H1 (cell line): ENCODE results near the gene HOXD10. TPM values are rescaled to one million over a fixed set of nuclear protein-coding genes. Genes with fewer than 3 reads are reported as not detected.

Experiments used
- CTCF ChIA-PET: fragments of 300-600 bp; sonication (Branson Sonifier 250); formaldehyde crosslinking; loops from one replicate; lab custom pipeline; 2021; ENCODE audit not compliant: partially characterized antibody; lab: Charles Lee
- POLR2A ChIA-PET: fragments of 300-600 bp; sonication (Branson Sonifier 250); formaldehyde crosslinking; loops from one replicate; lab custom pipeline; 2021; ENCODE audit warnings: inconsistent platforms; ENCODE audit not compliant: partially characterized antibody; lab: Charles Lee
- DNase-seq, 2 experiments: peaks; one replicate each; pipeline versions ENCODE4 v3.0.0 to v3.0.0-alpha.2; 2010 to 2022; ENCODE audit warnings: low spot score in 2 of 2, low read depth in 1 of 2, mixed read lengths in 1 of 2
- FAIRE-seq: peaks from 2 replicates; lab custom pipeline; 2011; peaks lifted over from hg19 to GRCh38; lab: Jason Lieb, UNC
- H2AFZ ChIP-seq: 2 replicates; pipeline ENCODE4 v1.8.1; 2012; ENCODE audit warnings: low read length, inconsistent platforms
- H2AK5ac ChIP-seq: 2 replicates; pipeline ENCODE4 v1.6.1; 2013; ENCODE audit warnings: low read depth, low read length
- H2BK120ac ChIP-seq: replicated peaks from 2 replicates; pipeline ENCODE3; 2013; ENCODE audit warnings: low read depth, low read length, inconsistent platforms
- H2BK12ac ChIP-seq: 2 replicates; pipeline ENCODE4 v1.6.1; 2013; ENCODE audit warnings: low read depth, low read length
- H2BK15ac ChIP-seq: 2 replicates; pipeline ENCODE4 v1.6.1; 2013; ENCODE audit warnings: low read length
- H2BK20ac ChIP-seq: 2 replicates; pipeline ENCODE4 v1.6.1; 2013; ENCODE audit warnings: low read length
- H2BK5ac ChIP-seq: 2 replicates; pipeline ENCODE4 v1.6.1; 2013; ENCODE audit warnings: low read depth, low read length
- H3K14ac ChIP-seq: 2 replicates; pipeline ENCODE4 v1.6.1; 2013; ENCODE audit warnings: inconsistent platforms; ENCODE audit not compliant: insufficient read length
- H3K18ac ChIP-seq: 2 replicates; pipeline ENCODE4 v1.6.1; 2013; ENCODE audit warnings: low read length; ENCODE audit errors: extremely low read depth
- H3K23ac ChIP-seq: 2 replicates; pipeline ENCODE4 v1.6.1; 2013; ENCODE audit warnings: inconsistent platforms; ENCODE audit not compliant: insufficient read length
- H3K23me2 ChIP-seq: 2 replicates; pipeline ENCODE4 v1.6.1; 2013; ENCODE audit warnings: low read depth, low read length
- H3K27ac ChIP-seq: 2 replicates; pipeline ENCODE4 v1.6.1; 2011; ENCODE audit warnings: low read depth, low read length, inconsistent platforms
- H3K27me3 ChIP-seq, 4 experiments: replicated peaks in 1 of 4; 1 replicate in 1 of 4; 2 replicates in 3 of 4; pipeline versions ENCODE4 v1.6.1 to v1.8.1; 2011 to 2013; ENCODE audit warnings: low read length in 3 of 4, mild to moderate bottlenecking in 3 of 4, inconsistent platforms in 2 of 4, mixed read lengths in 2 of 4, moderate library complexity in 1 of 4; ENCODE audit not compliant: control insufficient read depth in 3 of 4, insufficient read depth in 3 of 4; ENCODE audit errors: extremely low read depth in 1 of 4
- H3K36me3 ChIP-seq, 4 experiments: 2 replicates each; pipeline versions ENCODE4 v1.6.1 to v1.8.1; 2011 to 2013; ENCODE audit warnings: mild to moderate bottlenecking in 4 of 4, low read length in 3 of 4, moderate library complexity in 2 of 4, control low read depth in 1 of 4, inconsistent platforms in 1 of 4; ENCODE audit not compliant: insufficient read depth in 4 of 4, control insufficient read depth in 2 of 4
- H3K4ac ChIP-seq: replicated peaks from 2 replicates; pipeline ENCODE3; 2013; ENCODE audit warnings: low read length, low read depth, mixed read lengths, inconsistent platforms; ENCODE audit not compliant: insufficient read length
- H3K4me1 ChIP-seq, 4 experiments: replicated peaks in 1 of 4; 1 replicate in 1 of 4; 2 replicates in 3 of 4; pipeline versions ENCODE4 v1.6.1 to v1.8.1; 2011 to 2013; ENCODE audit warnings: low read length in 3 of 4, inconsistent platforms in 2 of 4, mixed read lengths in 1 of 4; ENCODE audit not compliant: insufficient read depth in 4 of 4, control insufficient read depth in 3 of 4
- H3K4me2 ChIP-seq, 2 experiments: 2 replicates each; pipeline versions ENCODE4 v1.6.1 to v1.8.1; 2011 to 2013; ENCODE audit warnings: low read depth in 2 of 2, low read length in 2 of 2, control low read depth in 1 of 2, inconsistent platforms in 1 of 2, mild to moderate bottlenecking in 1 of 2; ENCODE audit not compliant: insufficient read depth in 1 of 2
- H3K4me3 ChIP-seq, 4 experiments: fragments of 200-600, 300-600 bp in 1 of 4; sonication (generic), shearing (Covaris generic), sonication (Bioruptor Twin) in 1 of 4; 2 replicates each; pipeline versions ENCODE4 v1.5.1 to v1.8.1; 2011 to 2016; ENCODE audit warnings: low read length in 4 of 4, low read depth in 3 of 4, control low read depth in 2 of 4, inconsistent platforms in 2 of 4, mild to moderate bottlenecking in 2 of 4, mixed read lengths in 1 of 4, moderate library complexity in 1 of 4; ENCODE audit not compliant: insufficient read depth in 2 of 4; ENCODE audit errors: extremely low read depth in 1 of 4
- H3K56ac ChIP-seq: replicated peaks from 2 replicates; pipeline ENCODE3; 2013; ENCODE audit warnings: low read depth, mild to moderate bottlenecking, mixed read lengths, low read length, inconsistent platforms; ENCODE audit not compliant: insufficient read length
- H3K79me1 ChIP-seq: 2 replicates; pipeline ENCODE4 v1.6.1; 2013; ENCODE audit warnings: low read depth, low read length, control low read depth
- H3K79me2 ChIP-seq, 2 experiments: 2 replicates each; pipeline versions ENCODE4 v1.6.1 to v1.8.1; 2012 to 2013; ENCODE audit warnings: low read length in 2 of 2, mild to moderate bottlenecking in 2 of 2, inconsistent platforms in 1 of 2; ENCODE audit not compliant: insufficient read depth in 2 of 2, control insufficient read depth in 1 of 2
- H3K9ac ChIP-seq, 4 experiments: replicated peaks in 1 of 4; 1 replicate in 1 of 4; 2 replicates in 3 of 4; pipeline versions ENCODE4 v1.6.1 to v1.8.1; 2011 to 2013; ENCODE audit warnings: low read depth in 3 of 4, low read length in 3 of 4, control low read depth in 2 of 4, mild to moderate bottlenecking in 2 of 4, moderate library complexity in 2 of 4, inconsistent platforms in 1 of 4; ENCODE audit errors: extremely low read depth in 1 of 4
- H3K9me3 ChIP-seq, 2 experiments: 2 replicates each; pipeline versions ENCODE4 v1.6.1 to v1.8.1; 2012 to 2013; ENCODE audit warnings: mild to moderate bottlenecking in 2 of 2, moderate library complexity in 2 of 2, control low read depth in 1 of 2, inconsistent platforms in 1 of 2, low read depth in 1 of 2, low read length in 1 of 2, mixed read lengths in 1 of 2; ENCODE audit not compliant: insufficient read depth in 2 of 2
- H4K20me1 ChIP-seq, 2 experiments: replicated peaks in 1 of 2; 2 replicates each; pipeline versions ENCODE3 to v1.8.1; 2011 to 2013; ENCODE audit warnings: inconsistent platforms in 2 of 2, low read length in 2 of 2, mild to moderate bottlenecking in 1 of 2; ENCODE audit not compliant: insufficient read depth in 2 of 2, control insufficient read depth in 1 of 2
- H4K5ac ChIP-seq: 2 replicates; pipeline ENCODE4 v1.6.1; 2013; ENCODE audit warnings: low read length, low read depth, mixed read lengths, inconsistent platforms; ENCODE audit not compliant: insufficient read length
- H4K8ac ChIP-seq: 2 replicates; pipeline ENCODE4 v1.8.0; 2013; ENCODE audit warnings: mild to moderate bottlenecking, moderate library complexity, low read length, inconsistent platforms; ENCODE audit not compliant: insufficient read depth; ENCODE audit errors: extremely low read depth
- H4K91ac ChIP-seq: replicated peaks from 2 replicates; pipeline ENCODE3; 2013; ENCODE audit warnings: low read length, mixed read lengths, inconsistent platforms; ENCODE audit not compliant: insufficient read length
- CBX8 ChIP-seq: fragments of 300-800, 300-1000 bp; sonication (generic); IDR thresholded peaks from 2 replicates; pipeline ENCODE4 v1.7.1; 2016; ENCODE audit warnings: low read depth, low read length, borderline replicate concordance
- EZH2 ChIP-seq: fragments of 200-600 bp; sonication (generic); IDR thresholded peaks from 2 replicates; pipeline ENCODE4 v1.7.1; 2012; ENCODE audit warnings: low read depth, mild to moderate bottlenecking, moderate library complexity, low read length, inconsistent platforms; ENCODE audit not compliant: severe bottlenecking
- RAD21 ChIP-seq, 2 experiments: IDR thresholded peaks in 1 of 2; conservative IDR thresholded peaks in 1 of 2; 2 replicates each; pipeline ENCODE4 v1.6.1; 2011; ENCODE audit warnings: low read depth in 2 of 2, low read length in 2 of 2, improper control_type of control experiment in 1 of 2, inconsistent platforms in 1 of 2, mild to moderate bottlenecking in 1 of 2, moderate library complexity in 1 of 2
- RBBP5 ChIP-seq: IDR thresholded peaks from 2 replicates; pipeline ENCODE4 v1.7.1; 2012; ENCODE audit warnings: low read depth, mild to moderate bottlenecking, inconsistent platforms, low read length, moderate library complexity, borderline replicate concordance
- SP4 ChIP-seq: IDR thresholded peaks from 2 replicates; pipeline ENCODE4 v1.6.1; 2012; ENCODE audit warnings: low read length, inconsistent platforms
- USF2 ChIP-seq: IDR thresholded peaks from 2 replicates; pipeline ENCODE4 v1.6.1; 2011; ENCODE audit warnings: low read length, improper control_type of control experiment
- WGBS, 2 experiments: shearing (Covaris generic) in 1 of 2; methylation state at CpG; one replicate each; pipeline versions ENCODE4 v1.1.6 to v1.1.7; 2013 to 2015; ENCODE audit warnings: low lambda C conversion rate in 2 of 2, mixed read lengths in 2 of 2, inconsistent platforms in 1 of 2, low coverage in 1 of 2, missing lambda C conversion rate in 1 of 2; ENCODE audit not compliant: insufficient replicate concordance in 2 of 2, insufficient coverage in 1 of 2, insufficient read length in 1 of 2; ENCODE audit errors: extremely low coverage in 1 of 2, missing lambda C conversion rate in 1 of 2; 5-methylcytosine and 5-hydroxymethylcytosine counted together
- polyA plus RNA-seq, 7 experiments: library from polyadenylated mRNA; depleted of rRNA in 3 of 7; stranded (reverse) in 5 of 7; unstranded in 2 of 7; fragments of >200 nt in 5 of 7; fragments of 200-250 nt in 2 of 7; gene quantifications; 1 replicate in 5 of 7; 2 replicates in 1 of 7; 4 replicates in 1 of 7; pipeline versions ENCODE4 v1.2.1 to v1.2.3, GENCODE V29; 2011 to 2013; ENCODE audit warnings: missing spikeins in 2 of 7, mixed read lengths in 2 of 7
- total RNA-seq: library from RNA; stranded (reverse); fragmentation: NEBNext Ultra II Directional; extraction: Animal tissue kit (Norgen Biotek cat#: 25700); gene quantifications from 2 replicates; pipeline ENCODE4 v1.2.1, GENCODE V29; 2021

HOXD10 gene
- total and polyA plus RNA-seq, 2 of the 8 experiments (the other 6 are each of a cell fraction or from before 2014, with no cell fraction given): not detected

- Histone ChIP-seq H2BK20ac (no peak overlapping the region), H3K27ac (no peak overlapping the region), H4K8ac (0 out of 2 replicates have a peak overlapping the region, but pooled peaks have one; percentile 58), H3K23me2 (no peaks in the 10 kb centered on the region), H3K4ac (no peak overlapping the region), H3K14ac (no peak overlapping the region), H3K79me2 (no peaks in the 10 kb centered on the region), H3K27me3 (peaks cover 96 to 100% (median 100%) of the 10 kb centered on the region in 4 experiments), H2BK15ac (no peak overlapping the region), H4K20me1 (peaks cover 19 to 29% of the 10 kb centered on the region in 2 experiments), H3K4me2 (no peak overlapping the region), H2BK5ac (no peak overlapping the region), H2BK120ac (no peak overlapping the region), H3K9ac (no peak overlapping the region), H3K79me1 (no peaks in the 10 kb centered on the region), H3K18ac (no peak overlapping the region), H3K36me3 (peaks cover 0 to 16% (median 0%) of the 10 kb centered on the region in 4 experiments; a peak in 1 of 8 replicates), H4K91ac (no peak overlapping the region), H3K4me1 (peaks cover 0 to 6% (median under 1%) of the 10 kb centered on the region in 4 experiments; a peak in 4 of 7 replicates), H3K23ac (no peak overlapping the region), H3K9me3 (peaks cover 0 to 16% of the 10 kb centered on the region in 2 experiments; a peak in 2 of 4 replicates), H3K4me3 (no peak overlapping the region), H4K5ac (no peak overlapping the region), H2AK5ac (no peak overlapping the region), H3K56ac (no peak overlapping the region), H2AFZ (no peak overlapping the region), H2BK12ac (no peak overlapping the region)
- POLR2A ChIA-PET: no interaction called here
- CTCF ChIA-PET: interaction anchor here (0.6 to 5.4 kb wide), 16 partner anchors 8 to 1116 kb away, joined by 3 to 42 read pairs (median 3); partner anchors contain the start of gene HOXD9
- FAIRE-seq (no peak), DNase-seq (peak in 1 of 2 experiments; percentile 60)
- 19% methylated on average over 35 of the region's 40 CpGs; no CpG with 5 or more reads in 1 of the 2 experiments for WGBS, 2 experiments
- no peak for TF ChIP-seq USF2
- no peak for TF ChIP-seq SP4
- TF ChIP-seq RAD21 (IDR thresholded peaks at IDR 0.05 in 1 of 2, conservative IDR thresholded peaks at IDR 0.05 in 1 of 2; ENCODE audit: low read depth in 2 of 2, low read length in 2 of 2): no peak
- TF ChIP-seq RBBP5: no peak
- TF ChIP-seq CBX8: peak; percentile 6; the same call in 1 of the 2 replicates
- peak; percentile 98 for TF ChIP-seq EZH2
Measured at GRCh38 chr2:176112375-176113302, 3.9 kb upstream of the HOXD10 start.
